HepG2 (cell line): ENCODE measurements around the gene C14orf119. TPM values are rescaled to one million over a fixed set of nuclear protein-coding genes. Genes with fewer than 3 reads are reported as not detected.

Source experiments
- ATAC-seq: fragments of 200-7000 bp; cut with Tn5 transposase; 3 replicates; pipeline ENCODE4 v1.9.1; 2020; ENCODE audit warnings: mild to moderate bottlenecking, moderate library complexity
- BruUV-seq: library from RNA; stranded (reverse); fragments of 400-500 nt; replicated peaks from 2 replicates; lab custom pipeline; 2021; lab: Mats Ljungman, UMichigan
- CTCF ChIA-PET: fragments of 300-600 bp; formaldehyde crosslinking; extraction: SDS; loops from one replicate; lab custom pipeline; 2021; ENCODE audit warnings: low total read pairs, inconsistent platforms, low intra/inter-chr PET ratio; lab: Yijun Ruan, JAX
- POLR2A ChIA-PET: fragments of 350-600 bp; sonication (Branson Sonifier 250); formaldehyde crosslinking; loops from one replicate; lab custom pipeline; 2020; ENCODE audit warnings: antibody characterized with exemption, inconsistent platforms; lab: Yijun Ruan, JAX
- DNase-seq: peaks from one replicate; pipeline ENCODE4 v3.0.0-alpha.2; 2015; ENCODE audit warnings: low spot score
- FAIRE-seq: peaks from 3 replicates; lab custom pipeline; 2011; peaks lifted over from hg19 to GRCh38; lab: Jason Lieb, UNC
- H2AFZ ChIP-seq: one replicate; pipeline ENCODE4 v1.6.1; 2011; ENCODE audit warnings: low read length, inconsistent platforms
- H3K27ac ChIP-seq: fragments of 300-600 bp; 3 replicates; pipeline ENCODE4 v1.8.0; 2011; ENCODE audit warnings: mixed run types, mild to moderate bottlenecking, mixed read lengths, low read length, inconsistent platforms; ENCODE audit not compliant: insufficient read depth; ENCODE audit errors: extremely low read length
- H3K27me3 ChIP-seq, 2 experiments: fragments of 200-600 bp in 1 of 2; 2 replicates in 1 of 2; 3 replicates in 1 of 2; pipeline versions ENCODE4 v1.6.0 to v1.8.0; 2011; ENCODE audit warnings: low read length in 2 of 2, mild to moderate bottlenecking in 2 of 2, moderate library complexity in 2 of 2, inconsistent platforms in 1 of 2; ENCODE audit not compliant: insufficient read depth in 2 of 2, control insufficient read depth in 1 of 2
- H3K36me3 ChIP-seq, 2 experiments: fragments of 200-600 bp in 1 of 2; replicated peaks in 1 of 2; 2 replicates in 1 of 2; 3 replicates in 1 of 2; pipeline versions ENCODE4 v1.5.1 to v1.8.0; 2011; ENCODE audit warnings: low read length in 2 of 2, inconsistent platforms in 1 of 2; ENCODE audit not compliant: insufficient read depth in 2 of 2, control insufficient read depth in 1 of 2
- H3K4me1 ChIP-seq: 2 replicates; pipeline ENCODE4 v1.5.1; 2012; ENCODE audit warnings: low read length, inconsistent platforms; ENCODE audit not compliant: insufficient read depth
- H3K4me2 ChIP-seq: 2 replicates; pipeline ENCODE4 v1.6.0; 2011; ENCODE audit warnings: low read depth, low read length, inconsistent platforms
- H3K4me3 ChIP-seq, 3 experiments: fragments of 200-600 bp in 1 of 3; sonication (generic), shearing (Covaris generic) in 1 of 3; replicated peaks in 1 of 3; 2 replicates each; pipeline ENCODE4 v1.5.1; 2011 to 2016; ENCODE audit warnings: low read length in 3 of 3, inconsistent platforms in 2 of 3, low read depth in 2 of 3, mild to moderate bottlenecking in 2 of 3, control low read depth in 1 of 3, mixed read lengths in 1 of 3; ENCODE audit not compliant: insufficient read depth in 1 of 3
- H3K79me2 ChIP-seq: one replicate; pipeline ENCODE4 v1.6.1; 2011; ENCODE audit warnings: low read length, inconsistent platforms; ENCODE audit not compliant: insufficient read depth
- H3K9ac ChIP-seq: 2 replicates; pipeline ENCODE4 v1.6.0; 2011; ENCODE audit warnings: mild to moderate bottlenecking, low read depth, low read length, inconsistent platforms; ENCODE audit not compliant: insufficient read depth
- H3K9me3 ChIP-seq: 2 replicates; pipeline ENCODE4 v1.5.1; 2012; ENCODE audit warnings: mild to moderate bottlenecking, low read length
- H4K20me1 ChIP-seq: 2 replicates; pipeline ENCODE4 v1.6.0; 2011; ENCODE audit warnings: inconsistent platforms, mild to moderate bottlenecking, low read length, moderate library complexity; ENCODE audit not compliant: insufficient read depth
- RBFOX2 ChIP-seq: fragments of 200-400 bp; formaldehyde crosslinking; IDR thresholded peaks from 2 replicates; pipeline ENCODE4 v1.6.1; 2017; ENCODE audit warnings: low read depth, mild to moderate bottlenecking, low read length
- RBM22 ChIP-seq: fragments of 200-400 bp; formaldehyde crosslinking; optimal IDR thresholded peaks from 2 replicates; pipeline ENCODE3; 2017; ENCODE audit warnings: mild to moderate bottlenecking, low read length, moderate library complexity
- ZNF510 ChIP-seq: sonication (generic); formaldehyde crosslinking; IDR thresholded peaks from 2 replicates; pipeline ENCODE4 v1.4.0; 2020; ENCODE audit warnings: low read depth, mild to moderate bottlenecking, missing genetic modification reagents
- ZNF790 ChIP-seq: sonication (generic); formaldehyde crosslinking; IDR thresholded peaks from 2 replicates; pipeline ENCODE4 v1.8.0; 2022; ENCODE audit warnings: missing genetic modification reagents, mild to moderate bottlenecking, borderline replicate concordance
- WGBS: methylation state at CpG from one replicate; pipeline ENCODE4 v1.1.6; 2017; ENCODE audit warnings: low lambda C conversion rate; 5-methylcytosine and 5-hydroxymethylcytosine counted together
- in situ Hi-C: cut with HindIII; loops from 2 replicates; pipeline ENCODE4 v1.10.0; 2017; ENCODE audit warnings: low pct_unique_long_range_greater_than_20kb; ENCODE audit not compliant: extremely low pct_ligation_motif_present
- intact Hi-C: fragments of 100-400 bp; cut with micrococcal nuclease; formaldehyde crosslinking; loops from one replicate; pipeline ENCODE4 v1.10.0; 2022; ENCODE audit not compliant: unreplicated experiment
- polyA plus RNA-seq, 8 experiments: library from polyadenylated mRNA; depleted of rRNA in 3 of 8; stranded (reverse) in 7 of 8; unstranded in 1 of 8; fragments of >200 nt; fragmentation: Illumina TruSeq in 4 of 8; extraction: Trizol in 4 of 8; gene quantifications; 2 replicates each; pipeline versions ENCODE4 v1.2.1 to v1.2.3, GENCODE V29; 2011 to 2016; ENCODE audit warnings: low read depth in 4 of 8, missing spikeins in 1 of 8, mixed read lengths in 1 of 8; ENCODE audit not compliant: insufficient read depth in 1 of 8
- total RNA-seq, 5 experiments: library from RNA; depleted of rRNA; stranded (reverse); fragments of >200 nt; fragmentation: Illumina TruSeq; extraction: Trizol; gene quantifications; 2 replicates each; pipeline ENCODE4 v1.2.3, GENCODE V29; 2016; ENCODE audit warnings: low read depth in 1 of 5
- TF ChIP-seq, protein P1 (sequence below): sonication (generic); formaldehyde crosslinking; IDR thresholded peaks from 2 replicates; pipeline ENCODE4 v1.5.0; 2020; ENCODE audit warnings: missing genetic modification reagents
- TF ChIP-seq, protein P2 (sequence below), 2 experiments: sonication (generic) in 1 of 2; formaldehyde crosslinking in 1 of 2; IDR thresholded peaks; 2 replicates each; pipeline versions ENCODE4 v1.4.0 to v1.6.1; 2018 to 2020; ENCODE audit warnings: missing genetic modification reagents in 2 of 2, borderline replicate concordance in 1 of 2, low read depth in 1 of 2, mild to moderate bottlenecking in 1 of 2, missing biosample characterization in 1 of 2

Gene C14orf119
- total and polyA plus RNA-seq, 2 of the 13 experiments (the other 11 are each of a cell fraction or from before 2014, with no cell fraction given), result 117 to 206 TPM

DNA sequence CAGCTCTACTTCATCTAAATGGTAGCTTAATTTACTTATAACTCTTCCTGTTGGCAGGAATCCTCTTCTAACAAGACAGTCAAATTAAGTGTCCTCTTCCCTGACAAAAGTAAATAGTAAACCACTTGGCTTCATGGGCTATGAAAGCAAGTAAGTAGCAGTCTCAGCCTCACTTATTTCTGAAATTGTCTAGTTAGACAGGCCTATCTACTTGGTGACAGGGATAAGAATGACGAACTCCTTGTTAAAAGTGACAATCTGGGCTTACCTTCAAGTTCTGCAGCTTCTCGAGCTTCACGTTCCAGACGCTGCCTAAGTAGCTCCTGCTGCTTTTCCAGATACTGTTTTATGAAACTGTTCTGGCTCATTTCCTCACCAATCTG is 5.1 kb upstream of the C14orf119 start:
- TF ChIP-seq, protein P1, sequence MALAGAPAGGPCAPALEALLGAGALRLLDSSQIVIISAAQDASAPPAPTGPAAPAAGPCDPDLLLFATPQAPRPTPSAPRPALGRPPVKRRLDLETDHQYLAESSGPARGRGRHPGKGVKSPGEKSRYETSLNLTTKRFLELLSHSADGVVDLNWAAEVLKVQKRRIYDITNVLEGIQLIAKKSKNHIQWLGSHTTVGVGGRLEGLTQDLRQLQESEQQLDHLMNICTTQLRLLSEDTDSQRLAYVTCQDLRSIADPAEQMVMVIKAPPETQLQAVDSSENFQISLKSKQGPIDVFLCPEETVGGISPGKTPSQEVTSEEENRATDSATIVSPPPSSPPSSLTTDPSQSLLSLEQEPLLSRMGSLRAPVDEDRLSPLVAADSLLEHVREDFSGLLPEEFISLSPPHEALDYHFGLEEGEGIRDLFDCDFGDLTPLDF (CRISPR knock-in tag), result no peak
- TF ChIP-seq, protein P2, sequence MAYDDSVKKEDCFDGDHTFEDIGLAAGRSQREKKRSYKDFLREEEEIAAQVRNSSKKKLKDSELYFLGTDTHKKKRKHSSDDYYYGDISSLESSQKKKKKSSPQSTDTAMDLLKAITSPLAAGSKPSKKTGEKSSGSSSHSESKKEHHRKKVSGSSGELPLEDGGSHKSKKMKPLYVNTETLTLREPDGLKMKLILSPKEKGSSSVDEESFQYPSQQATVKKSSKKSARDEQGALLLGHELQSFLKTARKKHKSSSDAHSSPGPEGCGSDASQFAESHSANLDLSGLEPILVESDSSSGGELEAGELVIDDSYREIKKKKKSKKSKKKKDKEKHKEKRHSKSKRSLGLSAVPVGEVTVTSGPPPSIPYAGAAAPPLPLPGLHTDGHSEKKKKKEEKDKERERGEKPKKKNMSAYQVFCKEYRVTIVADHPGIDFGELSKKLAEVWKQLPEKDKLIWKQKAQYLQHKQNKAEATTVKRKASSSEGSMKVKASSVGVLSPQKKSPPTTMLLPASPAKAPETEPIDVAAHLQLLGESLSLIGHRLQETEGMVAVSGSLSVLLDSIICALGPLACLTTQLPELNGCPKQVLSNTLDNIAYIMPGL (CRISPR knock-in tag; IDR thresholded peaks at IDR 0.05; ENCODE audit: borderline replicate concordance in 1 of 2, low read depth in 1 of 2), result 0 out of 4 replicates have a peak, but pooled peaks of 1 of the 2 experiments have one; percentile 21
- TF ChIP-seq RBM22 (peak; percentile 87), ZNF510 (CRISPR knock-in tag) (0 out of 2 replicates have a peak, but pooled peaks have one; percentile 47), RBFOX2 (peak; percentile 54; the same call in 1 of the 2 replicates), ZNF790 (CRISPR knock-in tag) (no peak)
- TF ChIP-seq, all 625 proteins: peak for 4
- no TSS peak for BruUV-seq
- Histone ChIP-seq H3K4me3 (no peak overlapping the region), H2AFZ (no peak overlapping the region), H3K79me2 (peaks cover 51% of the 10 kb centered on the region), H3K27ac (no peak overlapping the region), H3K27me3 (no peaks in the 10 kb centered on the region; a peak in 1 of 5 replicates), H3K4me1 (peaks cover 21% of the 10 kb centered on the region), H3K4me2 (no peak overlapping the region), H3K9ac (no peak overlapping the region), H4K20me1 (peaks cover 28% of the 10 kb centered on the region), H3K9me3 (no peaks in the 10 kb centered on the region), H3K36me3 (peaks cover 42 to 81% of the 10 kb centered on the region in 2 experiments)
- ChIA-PET POLR2A (interaction anchor here (0.9 to 3.1 kb wide), 2 partner anchors 18 to 21 kb away, joined by 3 to 11 read pairs; no protein-coding TSS in a partner anchor), CTCF (no interaction called here)
- ATAC-seq (no peak), DNase-seq (no peak), FAIRE-seq (no peak)
- in situ Hi-C loops, result no loop called here
- intact Hi-C loops, result loop anchor here (10.0 kb wide), 1 partner anchor 1025 kb away; the partner anchor contains the start of genes DCAF11 and NRL
- 98% methylated on average over 4 of the region's 4 CpGs for WGBS
